ENCODE data around the gene LHX3.

The LHX3 gene

GRCh38 chr9:136157477-136158265 lies 47.3 kb downstream of the LHX3 start:
- no peaks in the 10 kb centered on the region for H3K4me1 ChIP-seq (ENCODE audit: control insufficient read depth, insufficient read depth, low read length)
- H3K9me3 ChIP-seq (ENCODE audit: control insufficient read depth, insufficient read depth, low read depth, low read length) = no peaks in the 10 kb centered on the region
- no peak overlapping the region for H3K4me3 ChIP-seq (ENCODE audit: low read depth, low read length)
- H3K27ac ChIP-seq (ENCODE audit: extremely low read depth, low read depth, low read length) = no peak overlapping the region
- ChIA-PET CTCF (interaction anchor here (0.6 to 4.7 kb wide), 7 partner anchors 9 to 126 kb away, joined by 3 to 31 read pairs (median 4); no protein-coding TSS in a partner anchor), POLR2A (no interaction called here)
- no peak for TF ChIP-seq BCL11B (tag by site-specific recombination; IDR thresholded peaks at IDR 0.05; ENCODE audit: low read depth)
- no peak for TF ChIP-seq ATF2 (tag by site-specific recombination; IDR thresholded peaks at IDR 0.05; ENCODE audit: low read depth)
- no peak for TF ChIP-seq PBX3 (CRISPR knock-in tag; IDR thresholded peaks at IDR 0.05)
- 0 out of 2 replicates have a peak, but pooled peaks have one; percentile 23 for TF ChIP-seq ZNF600 (tag by site-specific recombination; IDR thresholded peaks at IDR 0.05)
- no peak for TF ChIP-seq ZBTB44 (tag by site-specific recombination; IDR thresholded peaks at IDR 0.05)
- no peak for TF ChIP-seq ZNF544 (tag by site-specific recombination; IDR thresholded peaks at IDR 0.05)
- no peak for TF ChIP-seq ZNF510 (tag by site-specific recombination; IDR thresholded peaks at IDR 0.05; ENCODE audit: insufficient replicate concordance)
- no peak for TF ChIP-seq PRDM4 (tag by site-specific recombination; IDR thresholded peaks at IDR 0.05)
- no peak for TF ChIP-seq ZNF571 (tag by site-specific recombination; IDR thresholded peaks at IDR 0.05)
- TF ChIP-seq ZNF629 (tag by site-specific recombination; IDR thresholded peaks at IDR 0.05) = 0 out of 2 replicates have a peak, but pooled peaks have one; percentile 25
- TF ChIP-seq TRIM28 (IDR thresholded peaks at IDR 0.05; ENCODE audit: borderline replicate concordance, low read length) = no peak
- TF ChIP-seq ZNF473 (tag by site-specific recombination; IDR thresholded peaks at IDR 0.05) = no peak
- TF ChIP-seq ZNF37A (tag by site-specific recombination; IDR thresholded peaks at IDR 0.05) = no peak
- TF ChIP-seq ZNF174 (tag by site-specific recombination; IDR thresholded peaks at IDR 0.05) = no peak
- peak; percentile 34; the same call in 1 of the 2 replicates for TF ChIP-seq ZIC2 (tag by site-specific recombination; IDR thresholded peaks at IDR 0.05)
- H3K36me3 ChIP-seq (ENCODE audit: control insufficient read depth in 2 of 2, insufficient read depth in 1 of 2, low read length in 2 of 2) = no peaks in the 10 kb centered on the region

- ChIA-PET POLR2A (no interaction called here), CTCF (interaction anchor here (0.6 to 4.7 kb wide), 6 partner anchors 9 to 128 kb away, joined by 3 to 31 read pairs (median 3); no protein-coding TSS in a partner anchor)
- no peaks in the 10 kb centered on the region for H3K36me3 ChIP-seq (ENCODE audit: control insufficient read depth in 2 of 2, insufficient read depth in 1 of 2, low read length in 2 of 2)
- H3K27ac ChIP-seq (ENCODE audit: extremely low read depth, low read depth, low read length) = no peak overlapping the region
- no peak overlapping the region for H3K4me3 ChIP-seq (ENCODE audit: low read depth, low read length)
- no peak for TF ChIP-seq ZNF292 (tag by site-specific recombination; IDR thresholded peaks at IDR 0.05; ENCODE audit: borderline replicate concordance, low read depth)
- TF ChIP-seq SP2 (tag by site-specific recombination; IDR thresholded peaks at IDR 0.05) = no peak
- TF ChIP-seq ZNF148 (tag by site-specific recombination; IDR thresholded peaks at IDR 0.05; ENCODE audit: borderline replicate concordance) = no peak
- no peak for TF ChIP-seq ZNF394 (tag by site-specific recombination; IDR thresholded peaks at IDR 0.05; ENCODE audit: borderline replicate concordance)
- TF ChIP-seq ZNF133 (tag by site-specific recombination; IDR thresholded peaks at IDR 0.05) = peak; percentile 42; the same call in 1 of the 2 replicates
- TF ChIP-seq GFI1B (tag by site-specific recombination; IDR thresholded peaks at IDR 0.05) = no peak
- TF ChIP-seq SP7 (tag by site-specific recombination; IDR thresholded peaks at IDR 0.05) = no peak
- no peaks in the 10 kb centered on the region for H3K4me1 ChIP-seq (ENCODE audit: control insufficient read depth, insufficient read depth, low read length)
- H3K9me3 ChIP-seq (ENCODE audit: control insufficient read depth, insufficient read depth, low read depth, low read length) = no peaks in the 10 kb centered on the region
Observed at GRCh38 chr9:136156209-136157120, 48.5 kb downstream of the LHX3 start.
